Ureter (tissue), 1 donor: ENCODE results near the gene SH3BGRL. TPM values are rescaled to one million over a fixed set of nuclear protein-coding genes. Genes with fewer than 3 reads are reported as not detected.

Source experiments
- total RNA-seq: library from RNA; stranded (reverse); gene quantifications from one replicate; pipeline ENCODE4 v1.2.4, GENCODE V29; 2023
- donor health status: DM: yes; HTN: yes; CAD: no.

SH3BGRL gene
- total RNA-seq, 1 donor from 2014 or later = 111 TPM

Other genes starting within 250 kb of the SH3BGRL start
- 4.6 TPM for gene HMGN5, start 189 bp upstream of the SH3BGRL start, total RNA-seq